ENCODE measurements around the gene LRRC32.

Gene LRRC32

GRCh38 chr11:76661834-76662434 is 8.6 kb downstream of the LRRC32 start:
- no peak for DNase-seq

GRCh38 chr11:76661306-76661751 is 9.2 kb downstream of the LRRC32 start:
- DNase-seq: no peak

GRCh38 chr11:76660533-76661305 is 9.8 kb downstream of the LRRC32 start:
- DNase-seq: no peak

GRCh38 chr11:76659672-76660532 is 10.6 kb downstream of the LRRC32 start:
- DNase-seq: no peak

- no peak for DNase-seq
These were observed 11.6 kb downstream of the LRRC32 start for GRCh38 chr11:76658651-76659650.

- peak; percentile 54 to 72 for DNase-seq
These were observed 12.3 kb downstream of the LRRC32 start for GRCh38 chr11:76658231-76658630.

- DNase-seq: no peak
These were observed 13.1 kb downstream of the LRRC32 start for GRCh38 chr11:76657187-76658170.

GRCh38 chr11:76656571-76657081 is 13.9 kb downstream of the LRRC32 start:
- no peak for DNase-seq

- DNase-seq: no peak
These were observed 14.5 kb downstream of the LRRC32 start for GRCh38 chr11:76656050-76656531.

GRCh38 chr11:76655501-76656049 is 15.0 kb downstream of the LRRC32 start:
- no peak for DNase-seq

- DNase-seq: no peak
These were observed 15.6 kb downstream of the LRRC32 start for GRCh38 chr11:76654980-76655379.

- no peak for DNase-seq
These were observed 16.2 kb downstream of the LRRC32 start for GRCh38 chr11:76654298-76654851.

- no peak for DNase-seq
These were observed 16.8 kb downstream of the LRRC32 start for GRCh38 chr11:76653674-76654284.

GRCh38 chr11:76653012-76653673 is 17.4 kb downstream of the LRRC32 start:
- DNase-seq: no peak

- no peak for DNase-seq
These were observed 20.6 kb downstream of the LRRC32 start for GRCh38 chr11:76649851-76650372.

- DNase-seq: no peak
These were observed 21.5 kb downstream of the LRRC32 start for GRCh38 chr11:76649011-76649410.

GRCh38 chr11:76648061-76648460 is 22.5 kb downstream of the LRRC32 start:
- no peak for DNase-seq

GRCh38 chr11:76646882-76647534 is 23.5 kb downstream of the LRRC32 start:
- no peak for DNase-seq
